Liver (tissue), 9 donors: ENCODE measurements around the gene RAB6A. TPM values are rescaled to one million over a fixed set of nuclear protein-coding genes. Genes with fewer than 3 reads are reported as not detected.

Experiments used
- DNase-seq: peaks from one replicate; pipeline ENCODE4 v3.0.0-alpha.2; 2017; ENCODE audit warnings: low spot score
- H3K27ac ChIP-seq, 2 donors: one replicate each; pipeline ENCODE4 v1.7.0; 2013; ENCODE audit warnings: inconsistent platforms in 2 of 2, low read length in 2 of 2, control low read depth in 1 of 2, low read depth in 1 of 2, mild to moderate bottlenecking in 1 of 2
- H3K27me3 ChIP-seq, 4 donors: one replicate each; pipeline versions ENCODE4 v1.6.1 to v1.7.0; 2013; ENCODE audit warnings: low read length in 3 of 4, inconsistent platforms in 1 of 4, mild to moderate bottlenecking in 1 of 4, moderate library complexity in 1 of 4; ENCODE audit not compliant: control insufficient read depth in 4 of 4, insufficient read depth in 4 of 4
- H3K36me3 ChIP-seq, 4 donors: one replicate each; pipeline versions ENCODE4 v1.6.1 to v1.7.0; 2013; ENCODE audit warnings: low read length in 3 of 4, mild to moderate bottlenecking in 3 of 4, low read depth in 1 of 4, moderate library complexity in 1 of 4; ENCODE audit not compliant: control insufficient read depth in 4 of 4, insufficient read depth in 3 of 4
- H3K4me1 ChIP-seq, 4 donors: one replicate each; pipeline versions ENCODE4 v1.6.1 to v1.7.0; 2013; ENCODE audit warnings: low read length in 3 of 4, mild to moderate bottlenecking in 3 of 4, moderate library complexity in 1 of 4; ENCODE audit not compliant: control insufficient read depth in 4 of 4, insufficient read depth in 4 of 4
- H3K4me3 ChIP-seq, 3 donors: one replicate each; pipeline versions ENCODE4 v1.6.1 to v1.7.0; 2013; ENCODE audit warnings: low read length in 3 of 3, control low read depth in 1 of 3, low read depth in 1 of 3, mild to moderate bottlenecking in 1 of 3
- H3K9ac ChIP-seq, 2 donors: one replicate each; pipeline ENCODE4 v1.7.0; 2013; ENCODE audit warnings: low read length in 2 of 2, mild to moderate bottlenecking in 2 of 2, moderate library complexity in 2 of 2, control low read depth in 1 of 2, low read depth in 1 of 2
- H3K9me3 ChIP-seq, 4 donors: one replicate each; pipeline versions ENCODE4 v1.6.1 to v1.7.0; 2013; ENCODE audit warnings: low read length in 3 of 4; ENCODE audit not compliant: control insufficient read depth in 4 of 4
- CTCF ChIP-seq: fragments of 150-350 bp; IDR thresholded peaks from 2 replicates; pipeline ENCODE4 v1.5.1; 2017; ENCODE audit warnings: improper control_type of control experiment, low read depth, low read length; ENCODE audit not compliant: missing input control
- EGR1 ChIP-seq, 2 donors: IDR thresholded peaks; 2 replicates each; pipeline ENCODE4 v1.6.1; 2016 to 2018; ENCODE audit warnings: antibody characterized with exemption in 2 of 2, low read depth in 2 of 2
- FOXA1 ChIP-seq: IDR thresholded peaks from 2 replicates; pipeline ENCODE4 v1.6.1; 2016; ENCODE audit warnings: antibody characterized with exemption
- FOXA2 ChIP-seq: IDR thresholded peaks from 2 replicates; pipeline ENCODE4 v1.6.1; 2016; ENCODE audit warnings: antibody characterized with exemption
- GABPA ChIP-seq, 2 donors: IDR thresholded peaks in 1 of 2; conservative IDR thresholded peaks in 1 of 2; 2 replicates each; pipeline ENCODE4 v1.6.1; 2016; ENCODE audit warnings: antibody characterized with exemption in 2 of 2, mild to moderate bottlenecking in 1 of 2, moderate library complexity in 1 of 2
- HNF4A ChIP-seq, 2 donors: conservative IDR thresholded peaks; 2 replicates each; pipeline ENCODE4 v1.6.1; 2016; ENCODE audit warnings: antibody characterized with exemption in 2 of 2, mild to moderate bottlenecking in 2 of 2
- HNF4G ChIP-seq: IDR thresholded peaks from 2 replicates; pipeline ENCODE4 v1.6.1; 2016; ENCODE audit warnings: antibody characterized with exemption
- JUND ChIP-seq, 2 donors: IDR thresholded peaks; 2 replicates each; pipeline ENCODE4 v1.6.1; 2016; ENCODE audit warnings: antibody characterized with exemption in 2 of 2
- NR2F2 ChIP-seq: IDR thresholded peaks from 2 replicates; pipeline ENCODE4 v1.6.1; 2016; ENCODE audit warnings: antibody characterized with exemption
- RAD21 ChIP-seq, 2 donors: IDR thresholded peaks; 2 replicates each; pipeline ENCODE4 v1.6.1; 2016; ENCODE audit warnings: antibody characterized with exemption in 2 of 2, mild to moderate bottlenecking in 2 of 2
- RXRA ChIP-seq, 2 donors: IDR thresholded peaks; 2 replicates each; pipeline ENCODE4 v1.6.1; 2017 to 2018; ENCODE audit warnings: antibody characterized with exemption in 2 of 2, mild to moderate bottlenecking in 1 of 2
- SP1 ChIP-seq: IDR thresholded peaks from 2 replicates; pipeline ENCODE4 v1.6.1; 2018; ENCODE audit warnings: antibody characterized with exemption, mild to moderate bottlenecking
- TAF1 ChIP-seq: conservative IDR thresholded peaks from 2 replicates; pipeline ENCODE4 v1.6.1; 2016; ENCODE audit warnings: antibody characterized with exemption, mild to moderate bottlenecking
- YY1 ChIP-seq: IDR thresholded peaks from 2 replicates; pipeline ENCODE4 v1.6.1; 2016; ENCODE audit warnings: antibody characterized with exemption, mild to moderate bottlenecking
- WGBS: extraction: QIAGEN DNeasy Blood & Tissue Kit; methylation state at CpG from one replicate; pipeline ENCODE4 v1.1.7; 2013; 5-methylcytosine and 5-hydroxymethylcytosine counted together
- polyA plus RNA-seq, 2 donors: library from polyadenylated mRNA; stranded (reverse) in 1 of 2; unstranded in 1 of 2; fragments of 200-250 nt in 1 of 2; fragments of >200 nt in 1 of 2; fragmentation: Nextera tagmentation in 1 of 2; extraction: Ambion mirVana in 1 of 2; gene quantifications; one replicate each; pipeline versions ENCODE4 v1.2.1 to v1.2.3, GENCODE V29; 2013 to 2015
- total RNA-seq, 2 donors: library from RNA; depleted of rRNA; stranded (reverse); fragments of >200 nt; gene quantifications; one replicate each; pipeline ENCODE4 v1.2.3, GENCODE V29; 2014
- TF ChIP-seq, protein P1 (sequence below): IDR thresholded peaks from 2 replicates; pipeline ENCODE4 v1.6.1; 2016; ENCODE audit warnings: antibody characterized with exemption, mild to moderate bottlenecking
- TF ChIP-seq, protein P2 (sequence below): IDR thresholded peaks from 2 replicates; pipeline ENCODE4 v1.6.1; 2016; ENCODE audit warnings: antibody characterized with exemption
- TF ChIP-seq, protein P3 (sequence below): IDR thresholded peaks from 2 replicates; pipeline ENCODE4 v1.6.1; 2016; ENCODE audit warnings: antibody characterized with exemption
- TF ChIP-seq, protein P4 (sequence below): IDR thresholded peaks from 2 replicates; pipeline ENCODE4 v1.6.1; 2016; ENCODE audit warnings: antibody characterized with exemption
- donor health status: healthy.
- donor health status: healthy.
- donor health status: healthy.
- donor health status: healthy.
- donor health status: healthy.

RAB6A gene
- total and polyA plus RNA-seq, 4 donors: 36.0 to 165 (median 51.5) TPM

DNA sequence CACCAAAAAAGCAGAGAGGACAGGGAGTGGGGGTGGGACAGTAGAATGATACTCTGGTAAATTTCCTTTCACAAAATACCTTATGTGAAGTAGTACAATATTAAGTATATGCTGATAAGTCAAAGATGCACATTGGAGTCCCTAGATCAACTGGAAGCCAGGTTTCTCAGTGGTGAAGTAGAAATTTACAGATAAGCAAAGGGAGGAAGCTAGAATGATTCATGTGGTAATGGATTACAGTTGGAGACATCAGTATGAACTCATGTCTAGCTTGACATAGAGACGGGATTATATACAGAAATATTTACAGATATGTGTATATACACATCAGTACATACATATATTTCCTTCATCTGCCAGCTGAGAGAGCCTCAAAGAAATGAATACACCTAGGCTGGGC is 93.0 kb downstream of the RAB6A start:
- DNase-seq: no peak
- Histone ChIP-seq H3K4me3 (no peak overlapping the region), H3K27ac (no peak overlapping the region), H3K9ac (no peak overlapping the region), H3K36me3 (no peaks in the 10 kb centered on the region), H3K27me3 (no peaks in the 10 kb centered on the region), H3K4me1 (no peaks in the 10 kb centered on the region), H3K9me3 (no peaks in the 10 kb centered on the region)
- TF ChIP-seq HNF4A (conservative IDR thresholded peaks at IDR 0.05) (no peak), RXRA (IDR thresholded peaks at IDR 0.05) (no peak), CTCF (no peak), FOXA2 (no peak), HNF4G (no peak), EGR1 (IDR thresholded peaks at IDR 0.05; ENCODE audit: low read depth in 2 of 2) (no peak), JUND (IDR thresholded peaks at IDR 0.05) (no peak), NR2F2 (no peak), GABPA (IDR thresholded peaks at IDR 0.05 in 1 of 2, conservative IDR thresholded peaks at IDR 0.05 in 1 of 2) (no peak)
- TF ChIP-seq, protein P1, sequence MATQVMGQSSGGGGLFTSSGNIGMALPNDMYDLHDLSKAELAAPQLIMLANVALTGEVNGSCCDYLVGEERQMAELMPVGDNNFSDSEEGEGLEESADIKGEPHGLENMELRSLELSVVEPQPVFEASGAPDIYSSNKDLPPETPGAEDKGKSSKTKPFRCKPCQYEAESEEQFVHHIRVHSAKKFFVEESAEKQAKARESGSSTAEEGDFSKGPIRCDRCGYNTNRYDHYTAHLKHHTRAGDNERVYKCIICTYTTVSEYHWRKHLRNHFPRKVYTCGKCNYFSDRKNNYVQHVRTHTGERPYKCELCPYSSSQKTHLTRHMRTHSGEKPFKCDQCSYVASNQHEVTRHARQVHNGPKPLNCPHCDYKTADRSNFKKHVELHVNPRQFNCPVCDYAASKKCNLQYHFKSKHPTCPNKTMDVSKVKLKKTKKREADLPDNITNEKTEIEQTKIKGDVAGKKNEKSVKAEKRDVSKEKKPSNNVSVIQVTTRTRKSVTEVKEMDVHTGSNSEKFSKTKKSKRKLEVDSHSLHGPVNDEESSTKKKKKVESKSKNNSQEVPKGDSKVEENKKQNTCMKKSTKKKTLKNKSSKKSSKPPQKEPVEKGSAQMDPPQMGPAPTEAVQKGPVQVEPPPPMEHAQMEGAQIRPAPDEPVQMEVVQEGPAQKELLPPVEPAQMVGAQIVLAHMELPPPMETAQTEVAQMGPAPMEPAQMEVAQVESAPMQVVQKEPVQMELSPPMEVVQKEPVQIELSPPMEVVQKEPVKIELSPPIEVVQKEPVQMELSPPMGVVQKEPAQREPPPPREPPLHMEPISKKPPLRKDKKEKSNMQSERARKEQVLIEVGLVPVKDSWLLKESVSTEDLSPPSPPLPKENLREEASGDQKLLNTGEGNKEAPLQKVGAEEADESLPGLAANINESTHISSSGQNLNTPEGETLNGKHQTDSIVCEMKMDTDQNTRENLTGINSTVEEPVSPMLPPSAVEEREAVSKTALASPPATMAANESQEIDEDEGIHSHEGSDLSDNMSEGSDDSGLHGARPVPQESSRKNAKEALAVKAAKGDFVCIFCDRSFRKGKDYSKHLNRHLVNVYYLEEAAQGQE: no peak
- TF ChIP-seq, protein P2, sequence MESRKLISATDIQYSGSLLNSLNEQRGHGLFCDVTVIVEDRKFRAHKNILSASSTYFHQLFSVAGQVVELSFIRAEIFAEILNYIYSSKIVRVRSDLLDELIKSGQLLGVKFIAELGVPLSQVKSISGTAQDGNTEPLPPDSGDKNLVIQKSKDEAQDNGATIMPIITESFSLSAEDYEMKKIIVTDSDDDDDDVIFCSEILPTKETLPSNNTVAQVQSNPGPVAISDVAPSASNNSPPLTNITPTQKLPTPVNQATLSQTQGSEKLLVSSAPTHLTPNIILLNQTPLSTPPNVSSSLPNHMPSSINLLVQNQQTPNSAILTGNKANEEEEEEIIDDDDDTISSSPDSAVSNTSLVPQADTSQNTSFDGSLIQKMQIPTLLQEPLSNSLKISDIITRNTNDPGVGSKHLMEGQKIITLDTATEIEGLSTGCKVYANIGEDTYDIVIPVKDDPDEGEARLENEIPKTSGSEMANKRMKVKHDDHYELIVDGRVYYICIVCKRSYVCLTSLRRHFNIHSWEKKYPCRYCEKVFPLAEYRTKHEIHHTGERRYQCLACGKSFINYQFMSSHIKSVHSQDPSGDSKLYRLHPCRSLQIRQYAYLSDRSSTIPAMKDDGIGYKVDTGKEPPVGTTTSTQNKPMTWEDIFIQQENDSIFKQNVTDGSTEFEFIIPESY: no peak
- 95% methylated on average over 1 of the region's 1 CpG for WGBS

GRCh38 chr11:73664877-73665276 is 96.0 kb downstream of the RAB6A start:
- H3K9me3 ChIP-seq: no peaks in the 10 kb centered on the region
- no peak overlapping the region for H3K27ac ChIP-seq
- TF ChIP-seq HNF4A (conservative IDR thresholded peaks at IDR 0.05): no peak
- TF ChIP-seq EGR1 (IDR thresholded peaks at IDR 0.05; ENCODE audit: low read depth in 2 of 2): no peak
- no peak for TF ChIP-seq GABPA (IDR thresholded peaks at IDR 0.05 in 1 of 2, conservative IDR thresholded peaks at IDR 0.05 in 1 of 2)
- no peak for TF ChIP-seq FOXA2
- no peak for TF ChIP-seq RAD21 (IDR thresholded peaks at IDR 0.05)
- TF ChIP-seq RXRA (IDR thresholded peaks at IDR 0.05): no peak
- no peak for TF ChIP-seq JUND (IDR thresholded peaks at IDR 0.05)
- TF ChIP-seq CTCF: no peak
- no peak for TF ChIP-seq TAF1
- TF ChIP-seq YY1: no peak
- no peak for TF ChIP-seq SP1
- TF ChIP-seq, protein P3, sequence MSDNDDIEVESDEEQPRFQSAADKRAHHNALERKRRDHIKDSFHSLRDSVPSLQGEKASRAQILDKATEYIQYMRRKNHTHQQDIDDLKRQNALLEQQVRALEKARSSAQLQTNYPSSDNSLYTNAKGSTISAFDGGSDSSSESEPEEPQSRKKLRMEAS: no peak
- TF ChIP-seq FOXA1: no peak
- no peak for TF ChIP-seq NR2F2
- TF ChIP-seq, protein P4, sequence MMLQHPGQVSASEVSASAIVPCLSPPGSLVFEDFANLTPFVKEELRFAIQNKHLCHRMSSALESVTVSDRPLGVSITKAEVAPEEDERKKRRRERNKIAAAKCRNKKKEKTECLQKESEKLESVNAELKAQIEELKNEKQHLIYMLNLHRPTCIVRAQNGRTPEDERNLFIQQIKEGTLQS: no peak
- TF ChIP-seq HNF4G: no peak
- TF ChIP-seq, protein P2: no peak
- no peaks in the 10 kb centered on the region for H3K36me3 ChIP-seq
- DNase-seq: no peak
- no peaks in the 10 kb centered on the region for H3K27me3 ChIP-seq
- no peak overlapping the region for H3K9ac ChIP-seq
- H3K4me3 ChIP-seq: no peak overlapping the region
- peaks cover 2 to 11% (median 5%) of the 10 kb centered on the region in 4 donors for H3K4me1 ChIP-seq
